OCI-LY3 (cell line): ENCODE data around the gene ST7.

Source experiments
- H2AFZ ChIP-seq: fragments of 200-600, 300-600 bp; shearing (Covaris generic); 2 replicates; pipeline ENCODE4 v1.6.0; 2014; ENCODE audit warnings: antibody characterized with exemption, low read depth, low read length
- H3K27ac ChIP-seq: fragments of 200-600, 300-600 bp; sonication (generic); 2 replicates; pipeline ENCODE4 v1.5.1; 2014; ENCODE audit warnings: mild to moderate bottlenecking, low read length, moderate library complexity, mixed read lengths
- H3K27me3 ChIP-seq: fragments of 200-600, 300-600 bp; sonication (generic); 2 replicates; pipeline ENCODE4 v1.6.1; 2014; ENCODE audit warnings: low read depth, low read length, mixed read lengths
- H3K36me3 ChIP-seq: fragments of 200-600, 300-600 bp; sonication (generic); replicated peaks from 2 replicates; pipeline ENCODE3; 2014; ENCODE audit warnings: low read depth, low read length, mixed read lengths
- H3K4me1 ChIP-seq: fragments of 300-600, 200-600 bp; sonication (generic); 2 replicates; pipeline ENCODE4 v1.6.1; 2014; ENCODE audit warnings: low read length, mixed read lengths
- H3K4me2 ChIP-seq: fragments of 200-600, 300-600 bp; sonication (generic); 2 replicates; pipeline ENCODE4 v1.6.1; 2014; ENCODE audit warnings: low read length, mixed read lengths
- H3K4me3 ChIP-seq: fragments of 300-600, 200-600 bp; sonication (generic); 2 replicates; pipeline ENCODE4 v1.5.1; 2014; ENCODE audit warnings: antibody characterized with exemption, mild to moderate bottlenecking, low read length, moderate library complexity
- H3K79me2 ChIP-seq: fragments of 300-600, 200-600 bp; shearing (Covaris generic); 2 replicates; pipeline ENCODE4 v1.6.1; 2014; ENCODE audit warnings: mild to moderate bottlenecking, low read length, mixed read lengths
- H3K9ac ChIP-seq: fragments of 300-600, 200-600 bp; shearing (Covaris generic); 2 replicates; pipeline ENCODE4 v1.6.0; 2014; ENCODE audit warnings: mild to moderate bottlenecking, low read length, moderate library complexity
- H3K9me3 ChIP-seq: fragments of 200-600, 300-600 bp; shearing (Covaris generic); 2 replicates; pipeline ENCODE4 v1.6.1; 2014; ENCODE audit warnings: low read length, mixed read lengths; ENCODE audit not compliant: insufficient read depth
- H4K20me1 ChIP-seq: fragments of 200-600, 300-600 bp; sonication (generic); 2 replicates; pipeline ENCODE4 v1.6.1; 2016; ENCODE audit warnings: low read length, mixed read lengths; ENCODE audit not compliant: insufficient read depth
- EZH2phosphoT487 ChIP-seq: fragments of 200-600 bp; shearing (Covaris generic); IDR thresholded peaks from 2 replicates; pipeline ENCODE4 v1.6.1; 2018; ENCODE audit warnings: antibody characterized with exemption, mixed run types, low read depth
- TF ChIP-seq, protein P1 (sequence below): fragments of 200-600, 300-600 bp; sonication (generic); IDR thresholded peaks from 2 replicates; pipeline ENCODE4 v1.5.1; 2014; ENCODE audit warnings: antibody characterized with exemption, low read length, low read depth

Gene ST7

GRCh38 chr7:117045927-117046710 lies 92.8 kb downstream of the ST7 start:
- H3K9ac ChIP-seq = no peak overlapping the region
- H3K4me2 ChIP-seq = no peak overlapping the region
- H3K27ac ChIP-seq = no peak overlapping the region
- H3K9me3 ChIP-seq = no peaks in the 10 kb centered on the region
- H3K79me2 ChIP-seq = peaks cover 98% of the 10 kb centered on the region
- no peak overlapping the region for H3K4me3 ChIP-seq
- peaks cover 8% of the 10 kb centered on the region for H3K4me1 ChIP-seq
- no peak overlapping the region for H2AFZ ChIP-seq
- no peaks in the 10 kb centered on the region for H3K27me3 ChIP-seq
- no peak for TF ChIP-seq EZH2phosphoT487
- TF ChIP-seq, protein P1, sequence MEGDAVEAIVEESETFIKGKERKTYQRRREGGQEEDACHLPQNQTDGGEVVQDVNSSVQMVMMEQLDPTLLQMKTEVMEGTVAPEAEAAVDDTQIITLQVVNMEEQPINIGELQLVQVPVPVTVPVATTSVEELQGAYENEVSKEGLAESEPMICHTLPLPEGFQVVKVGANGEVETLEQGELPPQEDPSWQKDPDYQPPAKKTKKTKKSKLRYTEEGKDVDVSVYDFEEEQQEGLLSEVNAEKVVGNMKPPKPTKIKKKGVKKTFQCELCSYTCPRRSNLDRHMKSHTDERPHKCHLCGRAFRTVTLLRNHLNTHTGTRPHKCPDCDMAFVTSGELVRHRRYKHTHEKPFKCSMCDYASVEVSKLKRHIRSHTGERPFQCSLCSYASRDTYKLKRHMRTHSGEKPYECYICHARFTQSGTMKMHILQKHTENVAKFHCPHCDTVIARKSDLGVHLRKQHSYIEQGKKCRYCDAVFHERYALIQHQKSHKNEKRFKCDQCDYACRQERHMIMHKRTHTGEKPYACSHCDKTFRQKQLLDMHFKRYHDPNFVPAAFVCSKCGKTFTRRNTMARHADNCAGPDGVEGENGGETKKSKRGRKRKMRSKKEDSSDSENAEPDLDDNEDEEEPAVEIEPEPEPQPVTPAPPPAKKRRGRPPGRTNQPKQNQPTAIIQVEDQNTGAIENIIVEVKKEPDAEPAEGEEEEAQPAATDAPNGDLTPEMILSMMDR = no peak
- peaks cover 30% of the 10 kb centered on the region for H3K36me3 ChIP-seq
- H4K20me1 ChIP-seq = peaks cover 95% of the 10 kb centered on the region

DNA sequence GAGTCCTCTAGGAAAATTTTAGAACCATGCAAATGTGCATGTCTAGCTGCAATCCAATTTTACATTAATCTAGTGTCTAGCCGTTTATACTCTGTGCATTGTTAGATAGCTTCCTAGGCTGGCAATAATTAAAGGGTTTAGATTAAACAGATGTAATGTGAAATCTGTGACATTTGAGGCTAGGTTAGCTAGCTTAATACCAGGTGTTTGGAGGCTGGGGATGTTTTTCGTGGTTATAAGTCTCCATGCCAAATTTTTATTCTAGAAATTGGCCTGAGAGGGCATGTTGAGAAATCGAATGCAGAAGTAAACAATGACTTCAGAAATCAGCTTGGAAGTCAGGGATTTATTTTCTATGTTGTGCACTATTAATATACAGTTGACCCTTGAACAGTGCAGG lies 94.2 kb downstream of the ST7 start:
- Histone ChIP-seq H3K4me1 (no peaks in the 10 kb centered on the region), H3K4me2 (no peak overlapping the region), H3K4me3 (no peak overlapping the region), H4K20me1 (peaks cover 92% of the 10 kb centered on the region), H3K79me2 (peaks cover 95% of the 10 kb centered on the region), H2AFZ (no peak overlapping the region), H3K27me3 (no peaks in the 10 kb centered on the region), H3K36me3 (peaks cover 24% of the 10 kb centered on the region), H3K9ac (no peak overlapping the region), H3K27ac (no peak overlapping the region), H3K9me3 (no peaks in the 10 kb centered on the region)
- TF ChIP-seq, protein P1 = no peak
- no peak for TF ChIP-seq EZH2phosphoT487

GRCh38 chr7:117048114-117048866 lies 95.0 kb downstream of the ST7 start:
- Histone ChIP-seq H3K27me3 (no peaks in the 10 kb centered on the region), H2AFZ (no peak overlapping the region), H3K4me3 (no peak overlapping the region), H3K9me3 (no peaks in the 10 kb centered on the region), H3K36me3 (peaks cover 24% of the 10 kb centered on the region), H3K4me1 (no peaks in the 10 kb centered on the region), H3K9ac (no peak overlapping the region), H3K4me2 (no peak overlapping the region), H4K20me1 (peaks cover 91% of the 10 kb centered on the region), H3K79me2 (peaks cover 94% of the 10 kb centered on the region), H3K27ac (no peak overlapping the region)
- TF ChIP-seq EZH2phosphoT487 = no peak
- TF ChIP-seq, protein P1 = no peak

DNA sequence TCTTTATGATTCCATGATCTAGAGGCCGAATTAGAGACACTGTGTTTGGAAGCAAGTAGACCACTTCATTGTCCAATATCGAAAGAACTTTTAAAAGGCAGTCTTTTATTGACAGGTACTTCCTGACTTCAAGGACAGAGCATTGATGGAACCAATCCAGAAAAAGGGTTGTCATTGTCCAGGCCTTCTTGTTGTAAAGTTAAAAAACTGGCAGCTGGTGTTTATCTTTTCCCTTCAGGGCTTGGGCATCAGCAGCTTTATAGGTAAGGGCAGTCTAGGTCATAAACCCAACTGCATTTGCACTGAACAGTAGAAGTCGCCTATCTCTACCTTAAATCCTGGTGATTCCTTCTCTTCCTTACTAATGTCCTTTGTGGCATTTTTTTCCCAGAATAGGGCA lies 95.6 kb downstream of the ST7 start:
- Histone ChIP-seq H2AFZ (no peak overlapping the region), H4K20me1 (peaks cover 91% of the 10 kb centered on the region), H3K4me3 (no peak overlapping the region), H3K4me2 (no peak overlapping the region), H3K36me3 (peaks cover 18% of the 10 kb centered on the region), H3K4me1 (no peaks in the 10 kb centered on the region), H3K9me3 (no peaks in the 10 kb centered on the region), H3K9ac (no peak overlapping the region), H3K27ac (no peak overlapping the region), H3K27me3 (no peaks in the 10 kb centered on the region), H3K79me2 (peaks cover 92% of the 10 kb centered on the region)
- TF ChIP-seq, protein P1 = no peak
- TF ChIP-seq EZH2phosphoT487 = no peak
